HCT116 (cell line): Measurements from ENCODE around the gene CPN2. TPM values are rescaled to one million over a fixed set of nuclear protein-coding genes. Genes with fewer than 3 reads are reported as not detected.

ENCODE experiments used
- ATAC-seq: fragments of 200-7000 bp; cut with Tn5 transposase; 2 replicates; pipeline ENCODE4 v1.9.1; 2020; ENCODE audit warnings: mild to moderate bottlenecking, moderate library complexity
- BruUV-seq: library from RNA; stranded (reverse); fragments of 400-500 nt; replicated peaks from 2 replicates; lab custom pipeline; 2021; lab: Mats Ljungman, UMichigan
- CTCF ChIA-PET: fragments of 300-600 bp; sonication (Branson Sonifier 250); formaldehyde crosslinking; loops from one replicate; lab custom pipeline; 2021; ENCODE audit warnings: antibody characterized with exemption; lab: Charles Lee
- POLR2A ChIA-PET: fragments of 300-600, 350-600 bp; sonication (Branson Sonifier 250); formaldehyde crosslinking; loops from one replicate; lab custom pipeline; 2021; ENCODE audit warnings: antibody characterized with exemption; lab: Charles Lee
- RAD21 ChIA-PET, 2 experiments: fragments of 300-600 bp; sonication (Branson Sonifier 250); formaldehyde crosslinking; loops; one replicate each; lab custom pipeline; 2023; ENCODE audit warnings: low total read pairs in 2 of 2; ENCODE audit not compliant: uncharacterized antibody in 2 of 2, unreplicated experiment in 2 of 2, low non-redundant PET in 1 of 2; lab: Charles Lee
- DNase-seq: peaks from one replicate; pipeline ENCODE4 v3.0.0-alpha.2; 2010; ENCODE audit warnings: low read depth, low spot score
- H2AFZ ChIP-seq: fragments of 200-600 bp; shearing (Covaris generic), sonication (generic); 2 replicates; pipeline ENCODE4 v1.6.1; 2017; ENCODE audit warnings: low read depth, mixed run types, mixed read lengths, antibody characterized with exemption, low read length; ENCODE audit not compliant: poor library complexity, severe bottlenecking
- H3K27ac ChIP-seq: 2 replicates; pipeline ENCODE4 v1.5.1; 2012; ENCODE audit warnings: low read depth, low read length
- H3K27me3 ChIP-seq: fragments of 200-600 bp; sonication (generic); 2 replicates; pipeline ENCODE4 v1.6.1; 2016; ENCODE audit warnings: mixed run types, low read length, mixed read lengths; ENCODE audit not compliant: insufficient read depth
- H3K36me3 ChIP-seq, 2 experiments: fragments of 200-500 bp in 1 of 2; fragments of 200-600 bp in 1 of 2; sonication (Bioruptor generic) in 1 of 2; sonication (generic) in 1 of 2; 2 replicates each; pipeline versions ENCODE4 v1.5.1 to v1.6.1; 2014 to 2016; ENCODE audit warnings: low read length in 2 of 2, inconsistent platforms in 1 of 2, mixed read lengths in 1 of 2, mixed run types in 1 of 2; ENCODE audit not compliant: insufficient read depth in 2 of 2, control insufficient read depth in 1 of 2
- H3K4me1 ChIP-seq, 2 experiments: fragments of 200-600 bp in 1 of 2; sonication (generic) in 1 of 2; 2 replicates each; pipeline versions ENCODE4 v1.5.1 to v1.6.1; 2012 to 2017; ENCODE audit warnings: low read length in 2 of 2, inconsistent platforms in 1 of 2, mild to moderate bottlenecking in 1 of 2, mixed read lengths in 1 of 2, mixed run types in 1 of 2, moderate library complexity in 1 of 2; ENCODE audit not compliant: insufficient read depth in 2 of 2, control insufficient read depth in 1 of 2
- H3K4me2 ChIP-seq: fragments of 200-600 bp; sonication (generic); 2 replicates; pipeline ENCODE4 v1.6.1; 2017; ENCODE audit warnings: mixed run types, low read length, mixed read lengths
- H3K4me3 ChIP-seq, 2 experiments: fragments of 200-600 bp in 1 of 2; sonication (generic) in 1 of 2; replicated peaks in 1 of 2; 2 replicates each; pipeline ENCODE4 v1.5.1; 2011 to 2016; ENCODE audit warnings: low read length in 2 of 2, control low read depth in 1 of 2, low read depth in 1 of 2, mild to moderate bottlenecking in 1 of 2, mixed read lengths in 1 of 2, mixed run types in 1 of 2
- H3K79me2 ChIP-seq: fragments of 200-600 bp; sonication (generic); 2 replicates; pipeline ENCODE4 v1.6.1; 2017; ENCODE audit warnings: mild to moderate bottlenecking, mixed run types, low read length, moderate library complexity, mixed read lengths; ENCODE audit not compliant: insufficient read depth
- H3K9ac ChIP-seq: fragments of 200-600 bp; sonication (generic); 2 replicates; pipeline ENCODE4 v1.6.1; 2016; ENCODE audit warnings: low read length, mixed read lengths
- H3K9me2 ChIP-seq: fragments of 200-600 bp; sonication (generic), shearing (Covaris generic); 2 replicates; pipeline ENCODE4 v1.6.1; 2017; ENCODE audit warnings: mixed run types, mild to moderate bottlenecking, moderate library complexity; ENCODE audit not compliant: insufficient read depth
- H3K9me3 ChIP-seq, 2 experiments: fragments of 200-500 bp in 1 of 2; fragments of 200-600 bp in 1 of 2; sonication (Bioruptor generic) in 1 of 2; sonication (generic) in 1 of 2; 2 replicates each; pipeline ENCODE4 v1.6.1; 2014 to 2017; ENCODE audit warnings: low read length in 2 of 2, mixed read lengths in 2 of 2, inconsistent platforms in 1 of 2, low read depth in 1 of 2, mild to moderate bottlenecking in 1 of 2, mixed run types in 1 of 2, moderate library complexity in 1 of 2; ENCODE audit not compliant: control insufficient read depth in 1 of 2, insufficient read depth in 1 of 2
- H4K20me1 ChIP-seq: fragments of 200-600 bp; sonication (generic), shearing (Covaris generic); 2 replicates; pipeline ENCODE4 v1.6.1; 2017; ENCODE audit warnings: mixed run types, mild to moderate bottlenecking, moderate library complexity; ENCODE audit not compliant: insufficient read depth
- ATF3 ChIP-seq: IDR thresholded peaks from 2 replicates; pipeline ENCODE4 v1.6.1; 2012
- CBX3 ChIP-seq: IDR thresholded peaks from 2 replicates; pipeline ENCODE4 v1.6.1; 2012; ENCODE audit warnings: low read depth
- CEBPB ChIP-seq: IDR thresholded peaks from 2 replicates; pipeline ENCODE4 v1.6.1; 2012; ENCODE audit warnings: low read depth
- CTCF ChIP-seq, 3 experiments: fragments of 200-600 bp in 1 of 3; sonication (generic) in 1 of 3; IDR thresholded peaks in 2 of 3; conservative IDR thresholded peaks in 1 of 3; 2 replicates each; pipeline ENCODE4 v1.5.1; 2012 to 2017; ENCODE audit warnings: low read depth in 2 of 3, low read length in 2 of 3, antibody characterized with exemption in 1 of 3, borderline replicate concordance in 1 of 3, control low read depth in 1 of 3, mild to moderate bottlenecking in 1 of 3, mixed read lengths in 1 of 3, mixed run types in 1 of 3, moderate library complexity in 1 of 3; ENCODE audit not compliant: insufficient read depth in 1 of 3
- EGR1 ChIP-seq: IDR thresholded peaks from 2 replicates; pipeline ENCODE4 v1.6.1; 2012; ENCODE audit warnings: low read depth
- ELF1 ChIP-seq: IDR thresholded peaks from 2 replicates; pipeline ENCODE4 v1.6.1; 2012; ENCODE audit warnings: low read depth, borderline replicate concordance
- EZH2 ChIP-seq: fragments of 200-600 bp; sonication (generic); IDR thresholded peaks from 2 replicates; pipeline ENCODE4 v1.6.1; 2017; ENCODE audit warnings: antibody characterized with exemption, mixed run types
- EZH2phosphoT487 ChIP-seq: fragments of 200-600 bp; IDR thresholded peaks from 2 replicates; pipeline ENCODE4 v1.6.1; 2018; ENCODE audit warnings: antibody characterized with exemption, borderline replicate concordance
- FOSL1 ChIP-seq: IDR thresholded peaks from 2 replicates; pipeline ENCODE4 v1.6.1; 2012; ENCODE audit warnings: low read depth
- JUND ChIP-seq: IDR thresholded peaks from 2 replicates; pipeline ENCODE4 v1.6.1; 2012
- MAX ChIP-seq: IDR thresholded peaks from 2 replicates; pipeline ENCODE4 v1.6.1; 2012
- POLR2A ChIP-seq: IDR thresholded peaks from 2 replicates; pipeline ENCODE4 v1.7.0; 2011; ENCODE audit warnings: borderline replicate concordance; ENCODE audit not compliant: insufficient read depth, insufficient read length; ENCODE audit errors: extremely low read depth
- POLR2AphosphoS5 ChIP-seq: IDR thresholded peaks from 2 replicates; pipeline ENCODE4 v1.6.1; 2011; ENCODE audit warnings: mild to moderate bottlenecking, low read depth, low read length, moderate library complexity
- RAD21 ChIP-seq: IDR thresholded peaks from 2 replicates; pipeline ENCODE4 v1.6.1; 2012; ENCODE audit warnings: low read depth, mild to moderate bottlenecking
- SIN3A ChIP-seq: IDR thresholded peaks from 2 replicates; pipeline ENCODE4 v1.6.1; 2012; ENCODE audit warnings: low read depth
- SRF ChIP-seq: IDR thresholded peaks from 2 replicates; pipeline ENCODE4 v1.6.1; 2012; ENCODE audit warnings: low read depth
- TCF7L2 ChIP-seq: IDR thresholded peaks from 2 replicates; pipeline ENCODE4 v1.7.0; 2011; ENCODE audit warnings: borderline replicate concordance, inconsistent platforms; ENCODE audit not compliant: insufficient read depth, insufficient read length; ENCODE audit errors: extremely low read depth
- YY1 ChIP-seq: IDR thresholded peaks from 2 replicates; pipeline ENCODE4 v1.6.1; 2011; ENCODE audit warnings: low read length, low read depth, moderate library complexity, mild to moderate bottlenecking; ENCODE audit not compliant: insufficient replicate concordance; ENCODE audit errors: extremely low read depth
- ZBTB33 ChIP-seq: IDR thresholded peaks from 2 replicates; pipeline ENCODE4 v1.6.1; 2011; ENCODE audit warnings: mild to moderate bottlenecking, low read length, moderate library complexity; ENCODE audit not compliant: insufficient replicate concordance; ENCODE audit errors: extremely low read depth
- ZFX ChIP-seq: fragments of 450-650 bp; IDR thresholded peaks from 2 replicates; pipeline ENCODE4 v1.6.1; 2017
- intact Hi-C: fragments of 100-400 bp; cut with micrococcal nuclease; formaldehyde crosslinking; loops from 2 replicates; pipeline ENCODE4 v1.10.0; 2022
- total RNA-seq: library from RNA; stranded (reverse); gene quantifications from one replicate; pipeline ENCODE4 v1.2.1, GENCODE V29; 2021; ENCODE audit not compliant: unreplicated experiment

Gene CPN2
- total RNA-seq, 1 experiment from 2014 or later = not detected

- TF ChIP-seq CTCF (IDR thresholded peaks at IDR 0.05 in 2 of 3, conservative IDR thresholded peaks at IDR 0.05 in 1 of 3; ENCODE audit: borderline replicate concordance in 1 of 3, insufficient read depth in 1 of 3, low read depth in 2 of 3, low read length in 2 of 3) = no peak
- TF ChIP-seq RAD21 = no peak
- TF ChIP-seq SRF = no peak
- TF ChIP-seq CEBPB = no peak
- no peak for TF ChIP-seq ELF1
- no peak for TF ChIP-seq YY1
- TF ChIP-seq FOSL1 = no peak
- TF ChIP-seq, all 23 proteins: peak for 0
Measured at GRCh38 chr3:194395212-194395611, 44.1 kb upstream of the CPN2 start (continued).

- no TSS peak for BruUV-seq
- no peak overlapping the region for H2AFZ ChIP-seq
- no peaks in the 10 kb centered on the region for H3K36me3 ChIP-seq
- H3K4me2 ChIP-seq = no peak overlapping the region
- no peak for ATAC-seq
- intact Hi-C loops = no loop called here
- no peaks in the 10 kb centered on the region for H3K4me1 ChIP-seq
- H4K20me1 ChIP-seq = no peaks in the 10 kb centered on the region
- no peak overlapping the region for H3K27ac ChIP-seq
- CTCF ChIA-PET = no interaction called here
- POLR2A ChIA-PET = no interaction called here
- H3K4me3 ChIP-seq = no peak overlapping the region
- RAD21 ChIA-PET = no interaction called here
- no peak for DNase-seq
- H3K9me2 ChIP-seq = no peaks in the 10 kb centered on the region
- no peaks in the 10 kb centered on the region for H3K27me3 ChIP-seq
- no peak overlapping the region for H3K9ac ChIP-seq
- peaks cover 0 to 6% of the 10 kb centered on the region in 2 experiments; a peak in 2 of 4 replicates for H3K9me3 ChIP-seq
- no peaks in the 10 kb centered on the region for H3K79me2 ChIP-seq
- no peak for TF ChIP-seq RAD21
- no peak for TF ChIP-seq ELF1
- TF ChIP-seq TCF7L2 = no peak
- TF ChIP-seq ZBTB33 = no peak
- no peak for TF ChIP-seq EZH2
- no peak for TF ChIP-seq YY1
- no peak for TF ChIP-seq CBX3
- no peak for TF ChIP-seq JUND
- TF ChIP-seq SIN3A = no peak
- no peak for TF ChIP-seq POLR2A
- no peak for TF ChIP-seq ZFX
- TF ChIP-seq ATF3 = no peak
- TF ChIP-seq EGR1 = no peak
- no peak for TF ChIP-seq EZH2phosphoT487
- no peak for TF ChIP-seq MAX
- TF ChIP-seq POLR2AphosphoS5 = no peak
Measured at GRCh38 chr3:194392576-194392975, 41.4 kb upstream of the CPN2 start.
